ENCODE results near the gene IQSEC3. TPM values are rescaled to one million over a fixed set of nuclear protein-coding genes. Genes with fewer than 3 reads are reported as not detected.

IQSEC3 gene
- total RNA-seq, 1 experiment from 2014 or later, result not detected

GRCh38 chr12:148676-149416, 82.3 kb downstream of the IQSEC3 start:
- intact Hi-C loops (cut with micrococcal nuclease; ENCODE audit: unreplicated experiment) (no loop called here), in situ Hi-C loops (cut with HindIII; ENCODE audit: low pct_unique_long_range_greater_than_20kb, low sequenced_read_pairs) (no loop called here)
- ChIA-PET CTCF (no interaction called here), POLR2A (no interaction called here)
- no peak overlapping the region for H3K27ac ChIP-seq (ENCODE audit: low read length)
- no peaks in the 10 kb centered on the region for H3K36me3 ChIP-seq (ENCODE audit: control insufficient read depth, insufficient read depth, low read length)
- no TSS peak for BruUV-seq (replicated peaks)
- H3K27me3 ChIP-seq (ENCODE audit: control insufficient read depth, insufficient read depth, low read length), result no peaks in the 10 kb centered on the region
- no peak for DNase-seq (ENCODE audit: low read depth, low spot score)
- no peaks in the 10 kb centered on the region for H3K9me3 ChIP-seq (ENCODE audit: control insufficient read depth, insufficient read depth, low read depth, low read length)
- H3K4me1 ChIP-seq (ENCODE audit: control insufficient read depth, insufficient read depth, low read length), result no peaks in the 10 kb centered on the region
- ATAC-seq, result no peak
- TF ChIP-seq POLR2AphosphoS5 (IDR thresholded peaks at IDR 0.05; ENCODE audit: low read depth, low read length) (no peak), CTCF (IDR thresholded peaks at IDR 0.05) (no peak), SIN3A (IDR thresholded peaks at IDR 0.05; ENCODE audit: borderline replicate concordance, insufficient read depth, low read depth, low read length) (no peak), TCF7L2 (IDR thresholded peaks at IDR 0.05; ENCODE audit: low read depth, low read length) (no peak), REST (IDR thresholded peaks at IDR 0.05; ENCODE audit: insufficient read depth in 1 of 2, low read depth in 2 of 2, low read length in 1 of 2) (no peak)
- H3K4me3 ChIP-seq (ENCODE audit: low read depth in 2 of 2, low read length in 2 of 2), result no peak overlapping the region

GRCh38 chr12:151579-151978, 85.0 kb downstream of the IQSEC3 start:
- no peaks in the 10 kb centered on the region for H3K9me3 ChIP-seq (ENCODE audit: control insufficient read depth, insufficient read depth, low read depth, low read length)
- CTCF ChIA-PET, result no interaction called here
- ATAC-seq, result no peak
- BruUV-seq (replicated peaks), result no TSS peak
- H3K4me3 ChIP-seq (ENCODE audit: low read depth in 2 of 2, low read length in 2 of 2), result no peak overlapping the region
- H3K36me3 ChIP-seq (ENCODE audit: control insufficient read depth, insufficient read depth, low read length), result no peaks in the 10 kb centered on the region
- no peaks in the 10 kb centered on the region for H3K27me3 ChIP-seq (ENCODE audit: control insufficient read depth, insufficient read depth, low read length)
- no peak for DNase-seq (ENCODE audit: low read depth, low spot score)
- in situ Hi-C loops (cut with HindIII; ENCODE audit: low pct_unique_long_range_greater_than_20kb, low sequenced_read_pairs), result no loop called here
- POLR2A ChIA-PET, result no interaction called here
- H3K27ac ChIP-seq (ENCODE audit: low read length), result no peak overlapping the region
- no peaks in the 10 kb centered on the region for H3K4me1 ChIP-seq (ENCODE audit: control insufficient read depth, insufficient read depth, low read length)
- intact Hi-C loops (cut with micrococcal nuclease; ENCODE audit: unreplicated experiment), result no loop called here
- TF ChIP-seq TCF7L2 (IDR thresholded peaks at IDR 0.05; ENCODE audit: low read depth, low read length) (no peak), POLR2AphosphoS5 (IDR thresholded peaks at IDR 0.05; ENCODE audit: low read depth, low read length) (no peak), SIN3A (IDR thresholded peaks at IDR 0.05; ENCODE audit: borderline replicate concordance, insufficient read depth, low read depth, low read length) (no peak), CTCF (IDR thresholded peaks at IDR 0.05) (no peak), REST (IDR thresholded peaks at IDR 0.05; ENCODE audit: insufficient read depth in 1 of 2, low read depth in 2 of 2, low read length in 1 of 2) (no peak)
